Neural cell (in vitro differentiated cells): ENCODE measurements around the gene ACAA1.

Experiments
- CTCF ChIP-seq: fragments of 450-650 bp; IDR thresholded peaks from 2 replicates; pipeline ENCODE4 v1.5.1; 2014; ENCODE audit warnings: antibody characterized with exemption, mild to moderate bottlenecking, moderate library complexity; ENCODE audit not compliant: poor library complexity, severe bottlenecking
- EP300 ChIP-seq: fragments of 450-650 bp; conservative IDR thresholded peaks from 2 replicates; pipeline ENCODE4 v1.6.1; 2014; ENCODE audit warnings: antibody characterized with exemption, mild to moderate bottlenecking, moderate library complexity; ENCODE audit not compliant: poor library complexity, severe bottlenecking
- EZH2 ChIP-seq: fragments of 200-600, 300-800 bp; shearing (Covaris generic), sonication (generic); IDR thresholded peaks from 2 replicates; pipeline ENCODE4 v1.6.1; 2014; ENCODE audit warnings: antibody characterized with exemption, low read length, borderline replicate concordance, mild to moderate bottlenecking; ENCODE audit not compliant: insufficient read depth, poor library complexity, severe bottlenecking
- MXI1 ChIP-seq: fragments of 450-650 bp; conservative IDR thresholded peaks from 2 replicates; pipeline ENCODE4 v1.6.1; 2014; ENCODE audit warnings: antibody characterized with exemption, mild to moderate bottlenecking; ENCODE audit not compliant: poor library complexity, severe bottlenecking
- POLR2AphosphoS5 ChIP-seq: IDR thresholded peaks from 2 replicates; pipeline ENCODE4 v1.6.1; 2012
- RAD21 ChIP-seq: fragments of 450-650 bp; conservative IDR thresholded peaks from 2 replicates; pipeline ENCODE4 v1.6.1; 2014; ENCODE audit warnings: antibody characterized with exemption, mild to moderate bottlenecking, moderate library complexity
- REST ChIP-seq: IDR thresholded peaks from 2 replicates; pipeline ENCODE4 v1.6.1; 2012; ENCODE audit warnings: borderline replicate concordance
- TAF1 ChIP-seq: IDR thresholded peaks from 2 replicates; pipeline ENCODE4 v1.6.1; 2012; ENCODE audit warnings: low read depth

GRCh38 chr3:38153221-38153620 is 16.3 kb upstream of the ACAA1 start:
- TF ChIP-seq CTCF (no peak), TAF1 (no peak), EZH2 (no peak), POLR2AphosphoS5 (no peak), RAD21 (no peak), EP300 (no peak), MXI1 (no peak), REST (no peak)
